Activated gamma-delta T cell treated with Interleukin-2 at 50 U/mL for 16 hours (primary cell): ENCODE data around the gene GOLGA6C.
"Not testable (repeated sequence)": the region's sequence is repeated elsewhere in the genome, so short reads cannot be mapped to it uniquely, and the experiment has no call there.

Source experiments
- DNase-seq: peaks from one replicate; pipeline ENCODE4 v3.0.0-alpha.2; 2020

The GOLGA6C gene

GRCh38 chr15:75258620-75259343 is 648 bp downstream of the GOLGA6C start:
- DNase-seq: not testable (repeated sequence)

GRCh38 chr15:75259873-75260272 is 1.7 kb downstream of the GOLGA6C start:
- not testable (repeated sequence) for DNase-seq

- DNase-seq: not testable (repeated sequence)
These were observed 15.7 kb downstream of the GOLGA6C start for GRCh38 chr15:75273751-75274359.

GRCh38 chr15:75274509-75275107 is 16.5 kb downstream of the GOLGA6C start:
- peak; percentile 59 for DNase-seq

GRCh38 chr15:75275617-75276016 is 17.5 kb downstream of the GOLGA6C start:
- DNase-seq: not testable (repeated sequence)

GRCh38 chr15:75278497-75278896 is 20.4 kb downstream of the GOLGA6C start:
- DNase-seq: not testable (repeated sequence)

- not testable (repeated sequence) for DNase-seq
These were observed 24.4 kb downstream of the GOLGA6C start, which contains the start of gene GOLGA6D for GRCh38 chr15:75282572-75282971. Gene GOLGA6D (plus strand): TSS chr15:75282835. CDS start chr15:75282876, 41 bp downstream.

- not testable (repeated sequence) for DNase-seq
These were observed 26.0 kb downstream of the GOLGA6C start for GRCh38 chr15:75284152-75284551.

GRCh38 chr15:75293660-75294059 is 35.5 kb downstream of the GOLGA6C start:
- not testable (repeated sequence) for DNase-seq

GRCh38 chr15:75298541-75299310 is 40.6 kb downstream of the GOLGA6C start:
- DNase-seq: not testable (repeated sequence)

- peak; percentile 60 for DNase-seq
These were observed 41.2 kb downstream of the GOLGA6C start for GRCh38 chr15:75299311-75299688.

- not testable (repeated sequence) for DNase-seq
These were observed 41.9 kb downstream of the GOLGA6C start for GRCh38 chr15:75300026-75300425.

GRCh38 chr15:75302318-75302717 is 44.2 kb downstream of the GOLGA6C start:
- no peak for DNase-seq

GRCh38 chr15:75302753-75303152 is 44.6 kb downstream of the GOLGA6C start:
- not testable (repeated sequence) for DNase-seq

- no peak for DNase-seq
These were observed 48.1 kb downstream of the GOLGA6C start for GRCh38 chr15:75306188-75306587.

GRCh38 chr15:75307778-75308390 is 49.8 kb downstream of the GOLGA6C start:
- no peak for DNase-seq

- DNase-seq: no peak
These were observed 51.6 kb downstream of the GOLGA6C start for GRCh38 chr15:75309711-75310110.

GRCh38 chr15:75312548-75312947 is 54.4 kb downstream of the GOLGA6C start:
- not testable (repeated sequence) for DNase-seq

GRCh38 chr15:75313116-75313845 is 55.1 kb downstream of the GOLGA6C start:
- no peak for DNase-seq

GRCh38 chr15:75314552-75315290 is 56.6 kb downstream of the GOLGA6C start:
- no peak for DNase-seq
